HT-29 (cell line): ENCODE measurements around the gene ATAD5. TPM values are rescaled to one million over a fixed set of nuclear protein-coding genes. Genes with fewer than 3 reads are reported as not detected.
"Not testable (repeated sequence)": the region's sequence is repeated elsewhere in the genome, so short reads cannot be mapped to it uniquely, and the experiment has no call there.

Experiments
- DNase-seq: peaks from one replicate; pipeline ENCODE4 v3.0.0-alpha.2; 2015; ENCODE audit warnings: low spot score
- total RNA-seq: library from RNA; depleted of rRNA; stranded (reverse); fragments of >200 nt; shearing (Covaris generic); gene quantifications from 2 replicates; pipeline ENCODE4 v1.2.3, GENCODE V29; 2014; rRNA removed

The ATAD5 gene, protein sequence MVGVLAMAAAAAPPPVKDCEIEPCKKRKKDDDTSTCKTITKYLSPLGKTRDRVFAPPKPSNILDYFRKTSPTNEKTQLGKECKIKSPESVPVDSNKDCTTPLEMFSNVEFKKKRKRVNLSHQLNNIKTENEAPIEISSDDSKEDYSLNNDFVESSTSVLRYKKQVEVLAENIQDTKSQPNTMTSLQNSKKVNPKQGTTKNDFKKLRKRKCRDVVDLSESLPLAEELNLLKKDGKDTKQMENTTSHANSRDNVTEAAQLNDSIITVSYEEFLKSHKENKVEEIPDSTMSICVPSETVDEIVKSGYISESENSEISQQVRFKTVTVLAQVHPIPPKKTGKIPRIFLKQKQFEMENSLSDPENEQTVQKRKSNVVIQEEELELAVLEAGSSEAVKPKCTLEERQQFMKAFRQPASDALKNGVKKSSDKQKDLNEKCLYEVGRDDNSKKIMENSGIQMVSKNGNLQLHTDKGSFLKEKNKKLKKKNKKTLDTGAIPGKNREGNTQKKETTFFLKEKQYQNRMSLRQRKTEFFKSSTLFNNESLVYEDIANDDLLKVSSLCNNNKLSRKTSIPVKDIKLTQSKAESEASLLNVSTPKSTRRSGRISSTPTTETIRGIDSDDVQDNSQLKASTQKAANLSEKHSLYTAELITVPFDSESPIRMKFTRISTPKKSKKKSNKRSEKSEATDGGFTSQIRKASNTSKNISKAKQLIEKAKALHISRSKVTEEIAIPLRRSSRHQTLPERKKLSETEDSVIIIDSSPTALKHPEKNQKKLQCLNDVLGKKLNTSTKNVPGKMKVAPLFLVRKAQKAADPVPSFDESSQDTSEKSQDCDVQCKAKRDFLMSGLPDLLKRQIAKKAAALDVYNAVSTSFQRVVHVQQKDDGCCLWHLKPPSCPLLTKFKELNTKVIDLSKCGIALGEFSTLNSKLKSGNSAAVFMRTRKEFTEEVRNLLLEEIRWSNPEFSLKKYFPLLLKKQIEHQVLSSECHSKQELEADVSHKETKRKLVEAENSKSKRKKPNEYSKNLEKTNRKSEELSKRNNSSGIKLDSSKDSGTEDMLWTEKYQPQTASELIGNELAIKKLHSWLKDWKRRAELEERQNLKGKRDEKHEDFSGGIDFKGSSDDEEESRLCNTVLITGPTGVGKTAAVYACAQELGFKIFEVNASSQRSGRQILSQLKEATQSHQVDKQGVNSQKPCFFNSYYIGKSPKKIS (N-terminal part only)
- 3.5 and 3.6 TPM in 2 replicates for total RNA-seq

DNA sequence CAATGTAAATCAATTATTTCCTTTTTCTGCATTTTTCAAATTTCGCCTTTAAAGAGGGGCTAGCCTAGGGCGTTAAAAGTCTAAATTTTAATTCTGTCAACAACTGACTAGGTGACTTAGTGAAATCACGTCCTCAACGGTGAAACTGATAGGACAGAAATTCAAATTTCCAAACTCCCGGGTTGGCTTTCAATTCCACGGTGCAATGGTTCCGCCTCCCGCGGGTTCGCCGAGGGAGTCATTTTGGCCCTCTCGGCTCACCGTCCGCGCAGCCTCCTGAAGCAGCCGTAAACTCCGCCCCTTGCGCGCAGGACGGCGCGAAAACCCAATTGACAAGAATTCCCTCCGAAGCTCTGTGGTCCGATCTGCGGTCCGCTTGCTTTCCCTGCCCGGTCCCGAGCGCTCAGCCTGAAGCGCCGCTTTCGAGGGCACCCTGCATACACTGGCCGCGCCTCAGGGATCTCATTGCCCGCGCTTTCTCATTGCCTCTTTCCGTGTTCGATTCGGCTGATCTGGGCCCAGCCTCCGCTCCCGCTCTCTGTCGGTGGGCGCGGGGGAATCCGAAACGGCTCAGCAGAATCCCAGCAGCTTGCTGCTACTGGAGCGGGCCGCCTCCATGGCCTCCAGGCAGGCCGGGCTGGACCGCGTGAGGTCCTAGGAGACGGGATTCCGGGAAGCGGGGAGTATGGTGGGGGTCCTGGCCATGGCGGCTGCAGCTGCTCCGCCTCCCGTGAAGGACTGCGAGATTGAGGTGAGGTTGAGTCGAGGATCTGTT lies at the start of gene ATAD5:
Gene ATAD5, plus strand, starts transcription at position 304 of the 775 bp plus-strand sequence. Its CDS starts 382 bp downstream, at position 686.
- DNase-seq = peak; percentile 89

- no peak for DNase-seq
Observed at GRCh38 chr17:30782206-30782605, 49.6 kb upstream of the ATAD5 start.

- no peak for DNase-seq
Observed at GRCh38 chr17:30788918-30789317, 42.8 kb upstream of the ATAD5 start.

- DNase-seq = no peak
Observed at GRCh38 chr17:30790279-30790678, 41.5 kb upstream of the ATAD5 start.

- no peak for DNase-seq
Observed at GRCh38 chr17:30793282-30793977, 38.3 kb upstream of the ATAD5 start.

DNA sequence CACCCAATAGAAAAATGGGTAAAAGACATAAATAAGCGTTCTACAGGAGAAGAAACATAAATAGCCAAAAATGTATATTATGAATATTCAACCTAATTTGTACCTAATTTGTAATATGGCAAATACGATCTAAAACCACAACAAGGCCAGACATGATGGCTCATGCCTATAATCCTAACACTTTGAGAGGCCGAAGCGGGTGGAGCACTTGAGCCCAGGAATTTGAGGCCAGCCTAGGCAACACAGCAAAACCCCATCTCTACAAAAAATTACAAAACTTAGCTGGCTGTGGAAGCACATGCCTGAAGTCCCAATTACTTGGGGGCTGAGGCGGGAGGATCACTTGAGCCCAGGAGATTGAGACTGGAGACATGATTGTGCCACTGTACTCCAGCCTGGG lies 37.4 kb upstream of the ATAD5 start:
- DNase-seq = no peak

GRCh38 chr17:30796016-30796415 lies 35.8 kb upstream of the ATAD5 start:
- DNase-seq = no peak

- no peak for DNase-seq
Observed at GRCh38 chr17:30801671-30802070, 30.1 kb upstream of the ATAD5 start.

DNA sequence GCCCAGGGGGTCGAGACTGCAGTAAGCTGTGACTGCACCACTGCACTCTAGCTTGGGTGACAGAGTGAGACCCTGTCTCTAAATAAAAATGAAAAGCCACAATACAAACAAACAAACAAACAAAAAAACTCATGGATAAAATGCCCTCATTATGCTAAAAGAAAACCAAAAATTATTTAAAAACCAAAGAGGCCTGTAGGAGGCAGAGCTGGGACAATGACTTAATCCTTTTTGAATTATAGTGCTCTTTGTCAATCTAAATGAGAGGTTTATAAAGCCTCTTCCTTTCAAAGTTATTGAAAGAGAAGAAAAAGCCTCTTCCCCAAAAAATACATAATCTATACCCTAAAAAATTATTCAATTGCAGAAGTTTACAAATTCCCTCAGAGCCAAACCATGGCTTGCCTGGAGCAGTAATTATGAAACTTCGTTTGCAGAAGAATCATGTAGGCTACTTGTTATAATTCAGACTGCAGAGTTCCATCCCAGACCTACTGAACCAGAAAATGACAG lies 25.8 kb upstream of the ATAD5 start:
- DNase-seq = no peak

DNA sequence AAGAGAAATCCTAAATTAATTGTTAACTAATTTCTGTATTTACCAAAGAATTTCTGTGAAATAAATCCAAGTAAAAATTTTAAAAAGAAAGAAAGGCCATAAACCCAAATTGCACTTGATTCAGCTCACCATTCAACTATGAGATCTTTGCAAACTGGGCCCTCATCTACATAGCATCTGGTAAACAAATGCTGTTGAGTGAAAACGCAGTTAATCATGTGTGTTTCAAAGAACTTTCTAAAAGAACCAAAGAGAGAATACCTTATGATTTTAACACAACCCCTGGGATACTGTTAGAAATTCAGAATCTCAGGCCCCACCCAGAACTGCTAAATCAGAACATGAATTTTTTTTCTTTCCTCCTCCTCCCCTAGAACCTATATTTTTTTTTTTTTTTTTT lies 23.9 kb upstream of the ATAD5 start:
- no peak for DNase-seq

DNA sequence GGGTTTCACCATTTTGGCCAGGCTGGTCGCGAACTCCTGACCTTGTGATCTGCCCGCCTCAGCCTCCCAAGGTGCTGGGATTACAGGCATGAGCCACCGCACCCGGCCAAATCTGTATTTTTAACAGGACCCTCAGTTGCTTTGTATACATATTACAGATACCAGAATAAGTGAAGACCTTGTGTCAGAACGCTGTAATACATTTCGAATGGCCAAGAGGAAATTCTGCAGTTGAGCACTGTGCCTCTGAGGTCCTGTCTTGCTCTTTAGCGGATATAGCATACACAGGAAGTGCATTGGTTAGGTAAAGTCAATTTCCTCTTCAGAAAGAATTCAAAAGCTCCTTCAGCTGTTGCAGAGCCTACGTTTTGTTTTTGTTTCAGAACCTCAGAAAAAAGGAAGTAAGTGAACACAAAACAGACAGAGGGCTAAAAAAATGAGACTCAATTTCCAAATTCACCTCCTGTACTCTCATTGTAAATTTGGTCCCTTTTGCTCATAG lies 22.9 kb upstream of the ATAD5 start:
- no peak for DNase-seq

GRCh38 chr17:30809867-30810266 lies 21.9 kb upstream of the ATAD5 start:
- no peak for DNase-seq

DNA sequence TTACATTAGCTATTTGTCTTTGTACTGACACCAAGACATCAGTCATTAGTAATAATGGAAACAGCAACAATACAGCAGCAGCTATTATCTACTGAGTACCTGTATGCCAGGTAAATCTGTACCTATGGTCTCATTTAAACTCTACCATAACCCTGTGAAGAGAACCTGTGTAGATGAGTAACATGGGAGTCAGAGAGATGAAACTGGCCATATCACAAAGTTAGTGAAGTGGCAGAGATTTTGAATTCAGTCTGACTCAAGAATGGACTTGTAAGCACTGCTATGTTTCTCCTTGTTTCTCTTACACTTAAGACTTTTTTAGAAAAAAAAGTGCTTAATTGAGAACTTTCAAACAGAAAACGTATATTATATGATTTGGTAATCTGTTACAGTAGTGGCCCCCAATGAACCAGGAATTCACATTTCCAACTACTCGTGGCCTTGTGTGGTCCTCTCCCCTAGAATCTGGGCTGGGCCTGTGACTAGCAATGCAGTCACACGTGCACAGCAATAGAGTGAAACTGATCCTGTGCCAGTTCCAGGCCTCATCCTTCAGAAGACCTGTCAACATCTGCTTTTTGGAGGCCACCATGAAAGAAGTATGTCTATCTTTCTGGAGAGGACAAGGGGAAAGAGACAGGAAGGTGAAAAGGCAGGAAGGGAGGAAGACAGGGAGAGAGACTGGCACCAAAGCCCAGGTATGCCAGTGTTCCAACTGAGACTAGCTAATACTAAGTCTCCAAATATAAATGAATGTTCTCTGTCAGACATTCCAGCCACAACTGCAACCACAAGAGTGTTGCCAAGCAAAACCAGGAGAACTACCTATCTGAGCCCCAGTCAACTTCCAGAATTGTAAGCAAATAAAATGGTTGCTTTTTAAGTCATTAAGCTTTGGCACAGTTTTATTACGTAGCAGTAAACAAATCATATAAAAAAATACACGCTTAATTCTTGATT lies 19.3 kb upstream of the ATAD5 start:
- no peak for DNase-seq

- not testable (repeated sequence) for DNase-seq
Observed at GRCh38 chr17:30814236-30814635, 17.5 kb upstream of the ATAD5 start.

GRCh38 chr17:30814860-30815259 lies 16.9 kb upstream of the ATAD5 start:
- not testable (repeated sequence) for DNase-seq

DNA sequence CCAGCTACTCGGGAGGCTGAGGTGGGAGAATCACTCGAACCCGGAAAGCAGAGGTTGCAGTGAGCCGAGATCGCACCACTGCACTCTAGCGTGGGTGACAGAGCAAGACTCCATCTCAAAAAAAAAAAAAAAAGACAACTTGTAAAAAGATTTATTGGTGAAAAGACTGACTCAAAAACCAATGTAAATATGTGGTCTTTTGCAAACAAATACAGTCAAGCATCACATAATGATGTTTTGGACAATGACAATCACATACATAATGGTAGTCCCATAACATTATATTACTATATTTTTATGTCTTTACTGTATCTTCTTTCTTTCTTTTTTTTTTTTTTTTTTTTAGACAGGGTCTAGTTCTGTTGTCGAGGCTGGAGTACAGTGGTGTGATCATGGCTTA lies 15.6 kb upstream of the ATAD5 start:
- no peak for DNase-seq

- DNase-seq = no peak
Observed at GRCh38 chr17:30819971-30820705, 11.6 kb upstream of the ATAD5 start.
